Endothelial cell of umbilical vein (primary cell): ENCODE results near the gene F2. TPM values are rescaled to one million over a fixed set of nuclear protein-coding genes. Genes with fewer than 3 reads are reported as not detected.

ENCODE experiments used
- BruUV-seq: library from RNA; stranded (reverse); fragments of 400-500 nt; replicated peaks from 2 replicates; lab custom pipeline; 2021; lab: Mats Ljungman, UMichigan
- CTCF ChIA-PET: fragments of 300-600, 350-600 bp; sonication (Branson Sonifier 250); formaldehyde crosslinking; loops from one replicate; lab custom pipeline; 2021; ENCODE audit warnings: antibody characterized with exemption, inconsistent platforms; lab: Charles Lee
- POLR2A ChIA-PET: fragments of 300-600, 350-600 bp; sonication (Branson Sonifier 250); formaldehyde crosslinking; loops from one replicate; lab custom pipeline; 2021; ENCODE audit warnings: antibody characterized with exemption, inconsistent platforms; lab: Charles Lee
- DNase-seq: peaks from one replicate; pipeline ENCODE4 v3.0.0-alpha.2; 2011; ENCODE audit warnings: low read depth, low spot score
- FAIRE-seq: peaks from 2 replicates; lab custom pipeline; 2011; peaks lifted over from hg19 to GRCh38; lab: Jason Lieb, UNC
- H2AFZ ChIP-seq: 2 replicates; pipeline ENCODE4 v1.6.0; 2012; ENCODE audit warnings: low read depth, low read length, control low read depth, inconsistent platforms
- H3K27ac ChIP-seq: 2 replicates; pipeline ENCODE4 v1.5.1; 2011; ENCODE audit warnings: low read depth, mild to moderate bottlenecking, control low read depth, low read length, moderate library complexity; ENCODE audit not compliant: insufficient read depth
- H3K27me3 ChIP-seq, 2 experiments: 2 replicates each; pipeline versions ENCODE4 v1.6.0 to v1.6.1; 2011; ENCODE audit warnings: low read length in 2 of 2, mixed read lengths in 1 of 2; ENCODE audit not compliant: control insufficient read depth in 2 of 2, insufficient read depth in 2 of 2
- H3K36me3 ChIP-seq, 2 experiments: 2 replicates in 1 of 2; 3 replicates in 1 of 2; pipeline ENCODE4 v1.5.1; 2011; ENCODE audit warnings: low read length in 2 of 2, mild to moderate bottlenecking in 1 of 2, moderate library complexity in 1 of 2; ENCODE audit not compliant: control insufficient read depth in 2 of 2, insufficient read depth in 2 of 2; ENCODE audit errors: extremely low read depth in 1 of 2
- H3K4me1 ChIP-seq: 3 replicates; pipeline ENCODE4 v1.5.1; 2011; ENCODE audit warnings: mild to moderate bottlenecking, low read length; ENCODE audit not compliant: control insufficient read depth, insufficient read depth; ENCODE audit errors: extremely low read depth
- H3K4me2 ChIP-seq: 2 replicates; pipeline ENCODE4 v1.6.1; 2011; ENCODE audit warnings: low read length, control low read depth, mixed read lengths; ENCODE audit not compliant: insufficient read depth
- H3K4me3 ChIP-seq, 3 experiments: fragments of 200-600 bp in 1 of 3; sonication (generic), shearing (Covaris generic) in 1 of 3; replicated peaks in 1 of 3; 2 replicates each; pipeline ENCODE4 v1.5.1; 2011 to 2016; ENCODE audit warnings: control low read depth in 3 of 3, low read length in 3 of 3, mild to moderate bottlenecking in 2 of 3, inconsistent platforms in 1 of 3, low read depth in 1 of 3, moderate library complexity in 1 of 3; ENCODE audit not compliant: insufficient read depth in 1 of 3
- H3K79me2 ChIP-seq: 2 replicates; pipeline ENCODE4 v1.6.0; 2012; ENCODE audit warnings: low read length, inconsistent platforms; ENCODE audit not compliant: control insufficient read depth, insufficient read depth
- H3K9ac ChIP-seq: replicated peaks from 2 replicates; pipeline ENCODE3; 2011; ENCODE audit warnings: low read length, control low read depth; ENCODE audit not compliant: insufficient read depth; ENCODE audit errors: extremely low read depth
- H3K9me1 ChIP-seq: replicated peaks from 3 replicates; pipeline ENCODE4 v1.6.0; 2011; ENCODE audit warnings: mild to moderate bottlenecking, low read length; ENCODE audit not compliant: control insufficient read depth, insufficient read depth; ENCODE audit errors: extremely low read depth
- H3K9me3 ChIP-seq: replicated peaks from 2 replicates; pipeline ENCODE4 v1.5.1; 2012; ENCODE audit warnings: low read length, inconsistent platforms; ENCODE audit not compliant: control insufficient read depth, insufficient read depth
- H4K20me1 ChIP-seq: replicated peaks from 2 replicates; pipeline ENCODE3; 2011; ENCODE audit warnings: mild to moderate bottlenecking, low read length; ENCODE audit not compliant: control insufficient read depth, insufficient read depth; ENCODE audit errors: extremely low read depth
- EZH2 ChIP-seq: IDR thresholded peaks from 2 replicates; pipeline ENCODE4 v1.6.1; 2012; ENCODE audit warnings: borderline replicate concordance, low read depth, mild to moderate bottlenecking, moderate library complexity, low read length, inconsistent platforms; ENCODE audit not compliant: severe bottlenecking
- FOS ChIP-seq: IDR thresholded peaks from 2 replicates; pipeline ENCODE4 v1.6.1; 2011; ENCODE audit warnings: mild to moderate bottlenecking, low read length, moderate library complexity, borderline replicate concordance; ENCODE audit not compliant: insufficient read depth
- JUN ChIP-seq: IDR thresholded peaks from 2 replicates; pipeline ENCODE4 v1.6.1; 2011; ENCODE audit warnings: borderline replicate concordance, low read depth; ENCODE audit not compliant: insufficient read length, insufficient read depth
- MYC ChIP-seq: IDR thresholded peaks from one replicate; pipeline ENCODE4 v1.6.1; 2011; ENCODE audit warnings: mild to moderate bottlenecking, low read depth, low read length
- POLR2A ChIP-seq: IDR thresholded peaks from 2 replicates; pipeline ENCODE4 v1.6.1; 2012; ENCODE audit warnings: low read depth, mild to moderate bottlenecking, control low read depth, low read length
- POLR2AphosphoS5 ChIP-seq: IDR thresholded peaks from 2 replicates; pipeline ENCODE4 v1.6.1; 2012; ENCODE audit warnings: low read depth, mild to moderate bottlenecking, control low read depth, low read length, moderate library complexity; ENCODE audit not compliant: insufficient read depth
- dilution Hi-C: fragments of 300-500 bp; cut with MboI; formaldehyde crosslinking; loops from one replicate; pipeline ENCODE4 v1.15.0; 2019; ENCODE audit warnings: low sequenced_read_pairs; ENCODE audit not compliant: extremely low pct_ligation_motif_present
- intact Hi-C: fragments of 100-400 bp; cut with micrococcal nuclease; formaldehyde crosslinking; loops from one replicate; pipeline ENCODE4 v1.10.0; 2022
- polyA plus RNA-seq, 4 experiments: library from polyadenylated mRNA; depleted of rRNA in 3 of 4; stranded (reverse) in 3 of 4; unstranded in 1 of 4; fragments of >200 nt; gene quantifications; 2 replicates each; pipeline versions ENCODE4 v1.2.1 to v1.2.3, GENCODE V29; 2011 to 2012; ENCODE audit warnings: missing spikeins in 1 of 4
- total RNA-seq: library from RNA; stranded (reverse); gene quantifications from 2 replicates; pipeline ENCODE4 v1.2.3, GENCODE V29; 2021
- TF ChIP-seq, protein P1 (sequence below), 2 donors: IDR thresholded peaks; 1 replicate in 1 of 2; 2 replicates in 1 of 2; pipeline ENCODE4 v1.5.1; 2011; ENCODE audit warnings: low read length in 2 of 2, mild to moderate bottlenecking in 2 of 2, moderate library complexity in 2 of 2, control low read depth in 1 of 2, inconsistent platforms in 1 of 2, low read depth in 1 of 2; ENCODE audit not compliant: insufficient read depth in 1 of 2; ENCODE audit errors: extremely low read depth in 1 of 2

Gene F2
- total and polyA plus RNA-seq, 2 donors (not counting 3 experiments of a cell fraction or from before 2014, with no cell fraction given): 0.04 TPM; not detected in 1

DNA sequence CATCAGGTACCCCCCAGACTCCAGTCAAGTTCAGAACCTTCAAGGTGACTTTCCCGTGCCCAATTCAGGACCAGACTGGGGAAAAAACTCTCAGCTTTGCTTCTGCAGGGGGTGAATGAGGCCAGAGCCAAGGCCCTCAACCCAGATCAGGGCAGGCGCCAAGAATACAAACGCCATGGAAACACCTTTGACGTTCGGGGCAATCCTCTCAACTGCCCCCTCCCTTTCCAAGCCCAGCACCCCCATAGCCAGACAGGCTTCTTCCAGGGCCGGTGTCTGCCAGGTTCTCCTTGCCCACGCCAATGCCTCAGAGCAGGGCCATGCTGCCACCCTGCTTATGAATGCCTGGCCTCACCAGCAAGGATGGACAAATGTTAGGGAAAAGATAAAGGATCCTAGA lies 24.4 kb upstream of the F2 start:
- Histone ChIP-seq H2AFZ (no peak overlapping the region), H3K27ac (no peak overlapping the region), H3K27me3 (no peaks in the 10 kb centered on the region), H3K4me2 (no peak overlapping the region), H3K9me1 (no peaks in the 10 kb centered on the region), H4K20me1 (no peaks in the 10 kb centered on the region), H3K9ac (no peak overlapping the region), H3K36me3 (peaks cover 4 to 26% of the 10 kb centered on the region in 2 experiments), H3K4me1 (no peaks in the 10 kb centered on the region), H3K9me3 (no peaks in the 10 kb centered on the region), H3K4me3 (no peak overlapping the region), H3K79me2 (peaks cover 13% of the 10 kb centered on the region)
- BruUV-seq: no TSS peak
- FAIRE-seq: no peak
- dilution Hi-C loops: no loop called here
- TF ChIP-seq POLR2AphosphoS5 (no peak), POLR2A (no peak), JUN (no peak), FOS (no peak), EZH2 (no peak), MYC (no peak)
- TF ChIP-seq, protein P1, sequence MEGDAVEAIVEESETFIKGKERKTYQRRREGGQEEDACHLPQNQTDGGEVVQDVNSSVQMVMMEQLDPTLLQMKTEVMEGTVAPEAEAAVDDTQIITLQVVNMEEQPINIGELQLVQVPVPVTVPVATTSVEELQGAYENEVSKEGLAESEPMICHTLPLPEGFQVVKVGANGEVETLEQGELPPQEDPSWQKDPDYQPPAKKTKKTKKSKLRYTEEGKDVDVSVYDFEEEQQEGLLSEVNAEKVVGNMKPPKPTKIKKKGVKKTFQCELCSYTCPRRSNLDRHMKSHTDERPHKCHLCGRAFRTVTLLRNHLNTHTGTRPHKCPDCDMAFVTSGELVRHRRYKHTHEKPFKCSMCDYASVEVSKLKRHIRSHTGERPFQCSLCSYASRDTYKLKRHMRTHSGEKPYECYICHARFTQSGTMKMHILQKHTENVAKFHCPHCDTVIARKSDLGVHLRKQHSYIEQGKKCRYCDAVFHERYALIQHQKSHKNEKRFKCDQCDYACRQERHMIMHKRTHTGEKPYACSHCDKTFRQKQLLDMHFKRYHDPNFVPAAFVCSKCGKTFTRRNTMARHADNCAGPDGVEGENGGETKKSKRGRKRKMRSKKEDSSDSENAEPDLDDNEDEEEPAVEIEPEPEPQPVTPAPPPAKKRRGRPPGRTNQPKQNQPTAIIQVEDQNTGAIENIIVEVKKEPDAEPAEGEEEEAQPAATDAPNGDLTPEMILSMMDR (IDR thresholded peaks at IDR 0.05; ENCODE audit: extremely low read depth in 1 of 2, insufficient read depth in 1 of 2, low read depth in 1 of 2, low read length in 2 of 2): no peak
- intact Hi-C loops: no loop called here
- ChIA-PET CTCF (no interaction called here), POLR2A (interaction anchor here (0.6 kb wide), 1 partner anchor 723 kb away, joined by 4 read pairs; no protein-coding TSS in a partner anchor)
- no peak for DNase-seq
